ENCODE data around the gene LYZL4. TPM values are rescaled to one million over a fixed set of nuclear protein-coding genes. Genes with fewer than 3 reads are reported as not detected.

The LYZL4 gene
- total RNA-seq, 2 donors from 2014 or later: 5.9 TPM; not detected in 1

DNA sequence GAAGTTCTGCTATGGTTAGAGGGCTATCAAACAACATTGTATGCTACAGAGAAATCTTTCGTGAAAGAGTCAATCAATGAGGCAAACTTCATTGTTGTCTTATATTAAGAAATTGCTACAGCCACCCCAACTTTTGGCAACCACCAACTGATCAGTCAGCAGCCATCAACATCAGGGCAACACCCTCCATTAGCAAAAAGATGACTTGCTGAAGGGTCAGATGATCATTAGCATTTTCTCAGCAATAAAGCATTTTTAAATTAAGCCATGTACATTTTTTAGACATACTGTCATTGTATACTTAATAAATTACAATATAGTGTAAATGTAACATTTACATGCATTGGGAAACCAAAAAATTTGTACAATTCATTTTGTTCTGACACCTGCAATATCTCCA lies 53.1 kb downstream of the LYZL4 start:
- Histone ChIP-seq H3K4me3 (no peak overlapping the region), H3K9me3 (no peaks in the 10 kb centered on the region), H3K36me3 (no peaks in the 10 kb centered on the region), H3K4me1 (replicated peaks) (no peaks in the 10 kb centered on the region), H3K27me3 (replicated peaks; ENCODE audit: insufficient read depth) (no peaks in the 10 kb centered on the region), H3K27ac (no peak overlapping the region)
- intact Hi-C loops (cut with DNase I): no loop called here
- WGBS: 97% methylated on average over 1 of the region's 1 CpG
- DNase-seq (ENCODE audit: low spot score): no peak
- TF ChIP-seq POLR2A (IDR thresholded peaks at IDR 0.05) (no peak), POLR2AphosphoS5 (IDR thresholded peaks at IDR 0.05) (no peak)
- TF ChIP-seq, protein P1, sequence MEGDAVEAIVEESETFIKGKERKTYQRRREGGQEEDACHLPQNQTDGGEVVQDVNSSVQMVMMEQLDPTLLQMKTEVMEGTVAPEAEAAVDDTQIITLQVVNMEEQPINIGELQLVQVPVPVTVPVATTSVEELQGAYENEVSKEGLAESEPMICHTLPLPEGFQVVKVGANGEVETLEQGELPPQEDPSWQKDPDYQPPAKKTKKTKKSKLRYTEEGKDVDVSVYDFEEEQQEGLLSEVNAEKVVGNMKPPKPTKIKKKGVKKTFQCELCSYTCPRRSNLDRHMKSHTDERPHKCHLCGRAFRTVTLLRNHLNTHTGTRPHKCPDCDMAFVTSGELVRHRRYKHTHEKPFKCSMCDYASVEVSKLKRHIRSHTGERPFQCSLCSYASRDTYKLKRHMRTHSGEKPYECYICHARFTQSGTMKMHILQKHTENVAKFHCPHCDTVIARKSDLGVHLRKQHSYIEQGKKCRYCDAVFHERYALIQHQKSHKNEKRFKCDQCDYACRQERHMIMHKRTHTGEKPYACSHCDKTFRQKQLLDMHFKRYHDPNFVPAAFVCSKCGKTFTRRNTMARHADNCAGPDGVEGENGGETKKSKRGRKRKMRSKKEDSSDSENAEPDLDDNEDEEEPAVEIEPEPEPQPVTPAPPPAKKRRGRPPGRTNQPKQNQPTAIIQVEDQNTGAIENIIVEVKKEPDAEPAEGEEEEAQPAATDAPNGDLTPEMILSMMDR (IDR thresholded peaks at IDR 0.05): no peak

DNA sequence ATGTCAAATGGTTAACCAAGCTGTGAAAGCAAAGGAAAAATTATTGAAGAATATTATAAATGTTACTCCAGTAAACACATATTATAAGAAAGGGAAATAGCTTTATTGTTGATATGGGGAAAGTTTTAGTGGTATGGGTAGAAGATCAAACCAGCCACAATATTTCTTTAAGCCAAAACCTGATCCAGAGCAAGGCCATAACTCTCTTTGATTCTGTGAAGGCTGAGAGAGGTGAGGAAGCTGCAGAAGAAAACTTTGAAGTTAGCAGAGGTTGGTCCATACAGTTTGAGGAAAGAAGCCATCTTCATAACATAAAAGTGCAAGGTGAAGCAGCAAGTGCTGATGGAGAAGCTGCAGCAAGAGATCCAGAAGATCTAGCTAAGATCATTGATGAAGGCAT lies 54.8 kb downstream of the LYZL4 start:
- Histone ChIP-seq H3K9me3 (no peaks in the 10 kb centered on the region), H3K27me3 (replicated peaks; ENCODE audit: insufficient read depth) (no peaks in the 10 kb centered on the region), H3K36me3 (no peaks in the 10 kb centered on the region), H3K4me3 (no peak overlapping the region), H3K4me1 (replicated peaks) (no peaks in the 10 kb centered on the region), H3K27ac (no peak overlapping the region)
- TF ChIP-seq POLR2A (IDR thresholded peaks at IDR 0.05) (no peak), POLR2AphosphoS5 (IDR thresholded peaks at IDR 0.05) (no peak)
- TF ChIP-seq, protein P1 (IDR thresholded peaks at IDR 0.05): no peak
- intact Hi-C loops (cut with DNase I): no loop called here
- DNase-seq (ENCODE audit: low spot score): no peak

DNA sequence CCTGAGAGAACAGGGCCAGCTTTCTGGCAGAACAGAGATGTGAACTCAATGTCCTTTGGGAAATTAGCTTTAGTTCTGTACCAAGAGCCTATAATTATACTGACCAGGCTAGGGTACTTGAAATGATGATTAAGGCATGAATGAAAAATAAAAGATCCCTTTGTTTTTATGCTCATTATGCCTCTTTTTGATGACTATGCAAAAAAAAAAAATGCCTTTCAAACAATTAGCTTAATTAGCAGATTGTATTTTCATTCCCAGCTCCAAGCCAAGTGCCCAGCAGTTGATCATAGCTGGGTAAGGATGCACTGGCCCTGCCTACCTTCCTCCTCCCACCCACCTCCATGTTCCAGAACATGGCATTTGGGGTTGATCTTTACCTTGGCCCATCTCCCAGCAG lies 56.8 kb downstream of the LYZL4 start:
- no peak for DNase-seq (ENCODE audit: low spot score)
- Histone ChIP-seq H3K4me3 (no peak overlapping the region), H3K36me3 (no peaks in the 10 kb centered on the region), H3K27me3 (replicated peaks; ENCODE audit: insufficient read depth) (no peaks in the 10 kb centered on the region), H3K27ac (no peak overlapping the region), H3K9me3 (no peaks in the 10 kb centered on the region), H3K4me1 (replicated peaks) (no peaks in the 10 kb centered on the region)
- intact Hi-C loops (cut with DNase I): no loop called here
- no peak for TF ChIP-seq POLR2AphosphoS5 (IDR thresholded peaks at IDR 0.05)
- TF ChIP-seq, protein P1 (IDR thresholded peaks at IDR 0.05): no peak
- no peak for TF ChIP-seq POLR2A (IDR thresholded peaks at IDR 0.05)

DNA sequence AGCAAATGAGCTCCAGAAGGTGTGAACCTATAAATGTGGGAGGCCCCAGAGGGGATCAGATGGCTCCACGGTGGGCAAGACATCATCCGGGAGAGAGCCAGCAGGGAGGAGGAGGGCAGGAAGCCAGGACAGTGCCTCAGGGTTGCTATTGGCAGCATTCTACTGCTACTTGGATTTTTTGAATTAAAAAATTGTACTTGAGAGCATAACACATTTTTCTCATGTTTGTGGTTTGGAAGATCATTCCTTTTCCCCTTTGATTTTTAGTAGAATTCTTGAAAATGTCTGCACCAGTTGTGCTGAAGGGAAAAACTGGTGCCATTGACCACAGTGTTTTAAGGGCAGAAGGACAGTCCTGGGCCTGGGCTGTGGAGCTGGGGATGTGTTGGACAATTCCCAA lies 59.2 kb downstream of the LYZL4 start:
- WGBS: 26% methylated on average over 2 of the region's 2 CpGs
- intact Hi-C loops (cut with DNase I): no loop called here
- H3K36me3 ChIP-seq: no peaks in the 10 kb centered on the region
- no peak overlapping the region for H3K4me3 ChIP-seq
- TF ChIP-seq, protein P1 (IDR thresholded peaks at IDR 0.05): no peak
- TF ChIP-seq POLR2AphosphoS5 (IDR thresholded peaks at IDR 0.05): no peak
- no peak overlapping the region for H3K27ac ChIP-seq
- no peaks in the 10 kb centered on the region for H3K4me1 ChIP-seq (replicated peaks)
- no peaks in the 10 kb centered on the region for H3K9me3 ChIP-seq
- no peaks in the 10 kb centered on the region for H3K27me3 ChIP-seq (replicated peaks; ENCODE audit: insufficient read depth)
- no peak for DNase-seq (ENCODE audit: low spot score)

DNA sequence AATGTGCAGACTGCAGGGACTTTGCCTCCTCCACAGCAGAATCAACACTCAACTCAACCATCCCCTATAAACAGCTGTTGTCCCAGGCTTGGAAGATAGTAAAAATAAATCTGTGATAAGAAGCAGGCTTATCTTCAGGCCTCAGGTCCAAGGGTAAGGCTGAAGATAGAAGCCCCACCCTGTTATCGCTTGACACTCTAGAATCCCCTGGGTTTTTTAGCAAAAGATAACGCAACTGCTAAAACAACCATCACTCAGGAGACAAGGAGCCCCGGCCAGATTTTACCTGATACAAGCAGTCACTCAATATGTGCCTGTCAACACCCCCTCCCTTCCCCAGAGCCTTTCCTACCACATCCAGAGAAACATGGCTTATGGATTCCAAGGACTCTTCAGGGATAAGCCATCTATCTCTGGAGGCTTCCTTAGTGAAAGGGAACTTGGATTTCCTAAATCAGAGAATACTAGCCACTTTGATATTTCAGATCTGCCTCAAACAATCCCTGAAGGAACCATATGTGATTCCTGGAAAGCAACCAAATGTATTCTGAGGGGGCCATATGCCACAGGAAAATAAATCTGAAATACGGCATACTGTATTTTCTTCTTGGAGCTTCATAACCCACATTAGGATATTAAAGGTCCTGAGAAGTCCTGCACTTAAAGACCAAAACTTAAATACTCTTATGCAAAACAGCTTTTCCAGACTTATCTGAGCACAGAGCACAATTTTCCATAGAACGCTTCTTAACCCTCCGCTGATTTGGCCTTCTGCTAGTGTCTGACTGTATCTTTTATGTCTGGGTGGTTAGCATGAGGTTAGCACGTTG lies 60.4 kb downstream of the LYZL4 start:
- TF ChIP-seq POLR2A (IDR thresholded peaks at IDR 0.05): no peak
- no peak for TF ChIP-seq POLR2AphosphoS5 (IDR thresholded peaks at IDR 0.05)
- TF ChIP-seq, protein P1 (IDR thresholded peaks at IDR 0.05): no peak
- H3K36me3 ChIP-seq: no peaks in the 10 kb centered on the region
- intact Hi-C loops (cut with DNase I): no loop called here
- H3K4me3 ChIP-seq: no peak overlapping the region
- 92% methylated on average over 7 of the region's 7 CpGs for WGBS
- H3K27me3 ChIP-seq (replicated peaks; ENCODE audit: insufficient read depth): no peaks in the 10 kb centered on the region
- no peak overlapping the region for H3K27ac ChIP-seq
- no peaks in the 10 kb centered on the region for H3K9me3 ChIP-seq
- no peak for DNase-seq (ENCODE audit: low spot score)
- H3K4me1 ChIP-seq (replicated peaks): no peaks in the 10 kb centered on the region
